Neutrophil (primary cell): ENCODE results near the gene SIKE1.
"Not testable (repeated sequence)": the region's sequence is repeated elsewhere in the genome, so short reads cannot be mapped to it uniquely, and the experiment has no call there.

ENCODE experiments used
- H3K27ac ChIP-seq: fragments of 200-600 bp; sonication (generic); 2 replicates; pipeline ENCODE4 v1.5.1; 2016; ENCODE audit warnings: mild to moderate bottlenecking, moderate library complexity
- H3K27me3 ChIP-seq: fragments of 200-600 bp; sonication (generic); 2 replicates; pipeline ENCODE4 v1.6.0; 2016; ENCODE audit warnings: mild to moderate bottlenecking
- H3K36me3 ChIP-seq: fragments of 200-600 bp; sonication (generic); 2 replicates; pipeline ENCODE4 v1.5.1; 2017
- H3K4me1 ChIP-seq, 2 experiments: fragments of 200-600 bp in 1 of 2; sonication (generic) in 1 of 2; 1 replicate in 1 of 2; 2 replicates in 1 of 2; pipeline versions ENCODE4 v1.5.1 to v1.6.1; 2013 to 2016; ENCODE audit warnings: low read depth in 1 of 2, low read length in 1 of 2, mild to moderate bottlenecking in 1 of 2, moderate library complexity in 1 of 2; ENCODE audit not compliant: control insufficient read depth in 1 of 2, insufficient read depth in 1 of 2
- H3K4me3 ChIP-seq, 2 experiments: fragments of 200-600 bp in 1 of 2; sonication (generic) in 1 of 2; 1 replicate in 1 of 2; 2 replicates in 1 of 2; pipeline ENCODE4 v1.5.1; 2013 to 2016; ENCODE audit warnings: low read depth in 1 of 2, low read length in 1 of 2, mild to moderate bottlenecking in 1 of 2, moderate library complexity in 1 of 2
- H3K9me3 ChIP-seq: fragments of 200-600 bp; sonication (generic); 2 replicates; pipeline ENCODE4 v1.5.1; 2016
- CTCF ChIP-seq: fragments of 200-600 bp; sonication (generic); IDR thresholded peaks from 2 replicates; pipeline ENCODE4 v1.5.1; 2016; ENCODE audit warnings: antibody characterized with exemption

The SIKE1 gene

GRCh38 chr1:114803001-114803400 lies 22.5 kb upstream of the SIKE1 start:
- H3K27me3 ChIP-seq = peaks cover 12% of the 10 kb centered on the region
- no peak overlapping the region for H3K27ac ChIP-seq
- no peak for TF ChIP-seq CTCF
- H3K4me1 ChIP-seq = no peaks in the 10 kb centered on the region
- no peak overlapping the region for H3K4me3 ChIP-seq
- H3K36me3 ChIP-seq = no peaks in the 10 kb centered on the region
- H3K9me3 ChIP-seq = no peaks in the 10 kb centered on the region

GRCh38 chr1:114794038-114794437 lies 13.6 kb upstream of the SIKE1 start:
- Histone ChIP-seq H3K9me3 (no peaks in the 10 kb centered on the region), H3K36me3 (no peaks in the 10 kb centered on the region), H3K4me3 (no peak overlapping the region), H3K4me1 (no peaks in the 10 kb centered on the region), H3K27me3 (peaks cover 43% of the 10 kb centered on the region), H3K27ac (no peak overlapping the region)
- no peak for TF ChIP-seq CTCF

GRCh38 chr1:114790581-114790980 lies 10.1 kb upstream of the SIKE1 start:
- H3K27ac ChIP-seq, H3K36me3 ChIP-seq, H3K9me3 ChIP-seq, H3K4me3 ChIP-seq, H3K4me1 ChIP-seq: not testable (repeated sequence)
- H3K27me3 ChIP-seq = peaks cover 42% of the 10 kb centered on the region

GRCh38 chr1:114786440-114786839 lies 6.0 kb upstream of the SIKE1 start:
- not testable (repeated sequence) for H3K4me3 ChIP-seq, H3K27ac ChIP-seq, H3K9me3 ChIP-seq, H3K4me1 ChIP-seq, H3K36me3 ChIP-seq
- H3K27me3 ChIP-seq = peaks cover 55% of the 10 kb centered on the region

GRCh38 chr1:114782476-114782875 lies 2.0 kb upstream of the SIKE1 start:
- H3K36me3 ChIP-seq = peaks cover 10% of the 10 kb centered on the region
- no peaks in the 10 kb centered on the region for H3K9me3 ChIP-seq
- TF ChIP-seq CTCF = no peak
- peaks cover 12 to 14% of the 10 kb centered on the region in 2 experiments for H3K4me1 ChIP-seq
- no peak overlapping the region for H3K27ac ChIP-seq
- peaks cover 46% of the 10 kb centered on the region for H3K27me3 ChIP-seq
- H3K4me3 ChIP-seq = no peak overlapping the region

- TF ChIP-seq CTCF = no peak
- Histone ChIP-seq H3K36me3 (peaks cover 25% of the 10 kb centered on the region), H3K27ac (peak overlapping the region; percentile 85), H3K9me3 (no peaks in the 10 kb centered on the region), H3K27me3 (peaks cover 33% of the 10 kb centered on the region), H3K4me3 (peak overlapping the region; percentile 84 to 85), H3K4me1 (peaks cover 12 to 14% of the 10 kb centered on the region in 2 experiments)
Measured at GRCh38 chr1:114779722-114780121, 763 bp downstream of the SIKE1 start.

- not testable (repeated sequence) for H3K4me3 ChIP-seq, H3K27me3 ChIP-seq, H3K27ac ChIP-seq, H3K9me3 ChIP-seq
- Histone ChIP-seq H3K36me3 (peaks cover 46% of the 10 kb centered on the region), H3K4me1 (peaks cover 12 to 14% of the 10 kb centered on the region in 2 experiments)
Measured at GRCh38 chr1:114776726-114777125, 3.8 kb downstream of the SIKE1 start.
